ENCODE results near the gene MTFR2.

The MTFR2 gene

DNA sequence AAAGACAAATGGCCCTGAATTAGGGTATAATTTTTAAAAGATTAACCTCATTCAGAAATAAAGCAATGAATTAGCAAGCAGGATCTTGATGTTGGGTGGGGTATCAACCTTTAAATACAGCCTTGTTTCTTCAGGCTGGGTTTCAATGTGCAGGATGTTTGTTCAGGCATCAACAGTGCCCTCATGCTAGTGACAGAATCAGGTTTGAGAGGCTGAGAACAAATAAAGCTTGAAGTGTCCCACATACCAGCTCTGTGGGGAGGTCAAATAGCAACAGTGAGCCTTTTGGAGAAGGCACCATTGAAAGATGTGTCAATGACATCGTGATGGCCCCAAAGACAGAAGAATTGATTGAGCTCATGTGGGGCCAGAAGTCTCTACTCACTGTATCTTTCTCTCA is 68.2 kb downstream of the MTFR2 start:
- no peak for DNase-seq

DNA sequence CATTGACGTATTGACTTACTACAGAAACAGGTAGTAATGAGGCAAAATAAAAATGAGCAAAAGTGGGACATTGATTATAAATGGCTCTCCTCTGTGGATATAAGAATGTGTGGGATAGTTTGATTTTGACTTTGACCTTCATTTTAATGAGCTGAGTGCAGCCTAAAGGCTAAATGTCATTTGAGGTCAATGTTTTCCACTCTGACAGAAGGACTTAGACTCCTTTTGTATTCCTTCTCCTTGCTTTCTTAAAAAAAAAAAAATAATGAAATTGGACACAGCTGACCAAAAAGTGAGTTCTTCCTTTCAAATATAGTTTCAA is 68.6 kb downstream of the MTFR2 start:
- DNase-seq = no peak

All from right forelimb (tissue), 1 donor.